Erythroblast (primary cell): ENCODE data around the gene NPIPA5.
"Not testable (repeated sequence)": the region's sequence is repeated elsewhere in the genome, so short reads cannot be mapped to it uniquely, and the experiment has no call there.

Source experiments
- GATA1 ChIP-seq: IDR thresholded peaks from 2 replicates; pipeline ENCODE4 v1.6.1; 2011; ENCODE audit warnings: low read depth, mild to moderate bottlenecking, control low read depth, low read length, moderate library complexity
- POLR2A ChIP-seq: IDR thresholded peaks from 2 replicates; pipeline ENCODE4 v1.6.1; 2011; ENCODE audit warnings: mild to moderate bottlenecking, low read length

- not testable (repeated sequence) for TF ChIP-seq POLR2A, GATA1
These were observed 23.2 kb downstream of the NPIPA5 start for GRCh38 chr16:15354846-15355245.
